ENCODE results near the gene SLC25A39. TPM values are rescaled to one million over a fixed set of nuclear protein-coding genes. Genes with fewer than 3 reads are reported as not detected.
"Not testable (repeated sequence)": the region's sequence is repeated elsewhere in the genome, so short reads cannot be mapped to it uniquely, and the experiment has no call there.

SLC25A39 gene
- polyA plus RNA-seq, 3 donors from 2014 or later, result 125 to 158 (median 127) TPM

- Mint-ChIP-seq H3K27me3 (ENCODE audit: low read depth in 3 of 3) (peaks cover 0 to 4% (median 4%) of the 10 kb centered on the region in 3 donors), H3K4me3 (no peak overlapping the region), H3K9me3 (no peaks in the 10 kb centered on the region), H3K36me3 (no peaks in the 10 kb centered on the region), H3K4me1 (peaks cover 28 to 34% of the 10 kb centered on the region in 2 donors), H3K27ac (no peak overlapping the region)
- DNase-seq, result no peak
These were observed 25.0 kb upstream of the SLC25A39 start for GRCh38 chr17:44349553-44350070.

GRCh38 chr17:44348988-44349364, 24.4 kb upstream of the SLC25A39 start:
- DNase-seq, result no peak
- Mint-ChIP-seq H3K27me3 (ENCODE audit: low read depth in 3 of 3) (peaks cover 0 to 4% (median 4%) of the 10 kb centered on the region in 3 donors), H3K4me3 (peak overlapping the region in 1 of 5 donors; percentile 41), H3K27ac (peak overlapping the region in 1 of 6 donors; percentile 18), H3K36me3 (no peaks in the 10 kb centered on the region), H3K4me1 (peaks cover 29 to 37% of the 10 kb centered on the region in 2 donors), H3K9me3 (no peaks in the 10 kb centered on the region)

- peak in 2 of 3 donors; percentile 32 to 41 for DNase-seq
- peaks cover 0 to 6% (median 5%) of the 10 kb centered on the region in 3 donors for H3K27me3 Mint-ChIP-seq (ENCODE audit: low read depth in 3 of 3)
- H3K27ac Mint-ChIP-seq, result peak overlapping the region in 2 of 6 donors; percentile 18 to 66
- peak overlapping the region in 2 of 5 donors; percentile 27 to 41 for H3K4me3 Mint-ChIP-seq
- H3K9me3 Mint-ChIP-seq, result no peaks in the 10 kb centered on the region
- H3K36me3 Mint-ChIP-seq, result no peaks in the 10 kb centered on the region
- H3K4me1 Mint-ChIP-seq, result peaks cover 29 to 37% of the 10 kb centered on the region in 2 donors
These were observed 23.8 kb upstream of the SLC25A39 start for GRCh38 chr17:44348234-44348987.

GRCh38 chr17:44347206-44348055, 22.8 kb upstream of the SLC25A39 start:
- H3K4me3 Mint-ChIP-seq; H3K27me3 Mint-ChIP-seq (ENCODE audit: low read depth in 3 of 3); H3K36me3 Mint-ChIP-seq; DNase-seq; H3K9me3 Mint-ChIP-seq: not testable (repeated sequence)
- H3K4me1 Mint-ChIP-seq, result peaks cover 29 to 33% of the 10 kb centered on the region in 2 donors
- peak overlapping the region in 1 of 6 donors; percentile 17 for H3K27ac Mint-ChIP-seq

GRCh38 chr17:44346064-44346844, 21.6 kb upstream of the SLC25A39 start:
- no peaks in the 10 kb centered on the region for H3K36me3 Mint-ChIP-seq
- DNase-seq, result no peak
- H3K4me3 Mint-ChIP-seq, result peak overlapping the region; percentile 89 to 96 (median 94)
- H3K27ac Mint-ChIP-seq, result peak overlapping the region in 4 of 6 donors; percentile 49 to 84 (median 72)
- no peaks in the 10 kb centered on the region for H3K9me3 Mint-ChIP-seq
- H3K4me1 Mint-ChIP-seq, result peaks cover 29 to 33% of the 10 kb centered on the region in 2 donors
- peaks cover 2 to 7% (median 6%) of the 10 kb centered on the region in 3 donors for H3K27me3 Mint-ChIP-seq (ENCODE audit: low read depth in 3 of 3)

- Mint-ChIP-seq H3K4me3 (peak overlapping the region; percentile 89 to 96 (median 94)), H3K27me3 (ENCODE audit: low read depth in 3 of 3) (peaks cover 2 to 9% (median 6%) of the 10 kb centered on the region in 3 donors), H3K27ac (peak overlapping the region; percentile 15 to 84 (median 71)), H3K4me1 (peaks cover 29 to 33% of the 10 kb centered on the region in 2 donors), H3K9me3 (no peaks in the 10 kb centered on the region), H3K36me3 (no peaks in the 10 kb centered on the region)
- DNase-seq, result peak in 2 of 3 donors; percentile 39 to 46
These were observed 20.9 kb upstream of the SLC25A39 start for GRCh38 chr17:44345454-44346026.

GRCh38 chr17:44344939-44345453, 20.4 kb upstream of the SLC25A39 start, which contains the start of gene GRN:
Gene GRN, plus strand, starts transcription at chr17:44345302. Its CDS starts 3,863 bp downstream, at chr17:44349165.
- H3K36me3 Mint-ChIP-seq, result no peaks in the 10 kb centered on the region
- peak within 1 kb of the TSS; percentile 48 to 84 (median 75) for H3K27ac Mint-ChIP-seq
- peak; percentile 84 to 86 (median 85) for DNase-seq
- no peaks in the 10 kb centered on the region for H3K9me3 Mint-ChIP-seq
- peaks cover 2 to 9% (median 6%) of the 10 kb centered on the region in 3 donors for H3K27me3 Mint-ChIP-seq (ENCODE audit: low read depth in 3 of 3)
- peaks cover 29 to 33% of the 10 kb centered on the region in 2 donors for H3K4me1 Mint-ChIP-seq
- peak within 1 kb of the TSS; percentile 89 to 96 (median 94) for H3K4me3 Mint-ChIP-seq

GRCh38 chr17:44343510-44344209, 19.0 kb upstream of the SLC25A39 start:
- Mint-ChIP-seq H3K36me3 (no peaks in the 10 kb centered on the region), H3K4me1 (peaks cover 26 to 31% of the 10 kb centered on the region in 2 donors), H3K9me3 (no peaks in the 10 kb centered on the region), H3K27ac (no peak overlapping the region), H3K27me3 (ENCODE audit: low read depth in 3 of 3) (peaks cover 2 to 9% (median 4%) of the 10 kb centered on the region in 3 donors), H3K4me3 (peak overlapping the region in 3 of 5 donors; percentile 10 to 96 (median 96))
- no peak for DNase-seq

- DNase-seq, H3K36me3 Mint-ChIP-seq, H3K9me3 Mint-ChIP-seq, H3K4me3 Mint-ChIP-seq, H3K27ac Mint-ChIP-seq: not testable (repeated sequence)
- H3K27me3 Mint-ChIP-seq (ENCODE audit: low read depth in 3 of 3), result peaks cover 4 to 17% (median 4%) of the 10 kb centered on the region in 3 donors
- peaks cover 10 to 11% of the 10 kb centered on the region in 2 donors for H3K4me1 Mint-ChIP-seq
These were observed 15.9 kb upstream of the SLC25A39 start for GRCh38 chr17:44340553-44340952.

GRCh38 chr17:44338702-44339101, 14.1 kb upstream of the SLC25A39 start:
- Mint-ChIP-seq H3K27ac (no peak overlapping the region), H3K9me3 (no peaks in the 10 kb centered on the region), H3K27me3 (ENCODE audit: low read depth in 3 of 3) (peaks cover 2 to 15% (median 4%) of the 10 kb centered on the region in 3 donors), H3K36me3 (no peaks in the 10 kb centered on the region), H3K4me1 (no peaks in the 10 kb centered on the region), H3K4me3 (no peak overlapping the region)
- DNase-seq, result no peak

- no peak for DNase-seq
- Mint-ChIP-seq H3K4me3 (no peak overlapping the region), H3K36me3 (no peaks in the 10 kb centered on the region), H3K4me1 (peaks cover 2 to 4% of the 10 kb centered on the region in 2 donors), H3K27me3 (ENCODE audit: low read depth in 3 of 3) (peaks cover 0 to 10% (median 2%) of the 10 kb centered on the region in 3 donors), H3K27ac (no peak overlapping the region), H3K9me3 (no peaks in the 10 kb centered on the region)
These were observed 11.3 kb upstream of the SLC25A39 start for GRCh38 chr17:44335968-44336367.

GRCh38 chr17:44335564-44335963, 10.9 kb upstream of the SLC25A39 start:
- Mint-ChIP-seq H3K4me3 (no peak overlapping the region), H3K4me1 (peaks cover 2 to 5% of the 10 kb centered on the region in 2 donors), H3K9me3 (no peaks in the 10 kb centered on the region), H3K36me3 (no peaks in the 10 kb centered on the region), H3K27me3 (ENCODE audit: low read depth in 3 of 3) (peaks cover 0 to 10% (median 2%) of the 10 kb centered on the region in 3 donors), H3K27ac (no peak overlapping the region)
- DNase-seq, result no peak

Data from immature natural killer cell (primary cell).